Measurements from ENCODE around the gene TMEM132E. TPM values are rescaled to one million over a fixed set of nuclear protein-coding genes. Genes with fewer than 3 reads are reported as not detected.

TMEM132E gene
- total and polyA plus RNA-seq, 2 of the 4 experiments (the other 2 are of a cell fraction): not detected

DNA sequence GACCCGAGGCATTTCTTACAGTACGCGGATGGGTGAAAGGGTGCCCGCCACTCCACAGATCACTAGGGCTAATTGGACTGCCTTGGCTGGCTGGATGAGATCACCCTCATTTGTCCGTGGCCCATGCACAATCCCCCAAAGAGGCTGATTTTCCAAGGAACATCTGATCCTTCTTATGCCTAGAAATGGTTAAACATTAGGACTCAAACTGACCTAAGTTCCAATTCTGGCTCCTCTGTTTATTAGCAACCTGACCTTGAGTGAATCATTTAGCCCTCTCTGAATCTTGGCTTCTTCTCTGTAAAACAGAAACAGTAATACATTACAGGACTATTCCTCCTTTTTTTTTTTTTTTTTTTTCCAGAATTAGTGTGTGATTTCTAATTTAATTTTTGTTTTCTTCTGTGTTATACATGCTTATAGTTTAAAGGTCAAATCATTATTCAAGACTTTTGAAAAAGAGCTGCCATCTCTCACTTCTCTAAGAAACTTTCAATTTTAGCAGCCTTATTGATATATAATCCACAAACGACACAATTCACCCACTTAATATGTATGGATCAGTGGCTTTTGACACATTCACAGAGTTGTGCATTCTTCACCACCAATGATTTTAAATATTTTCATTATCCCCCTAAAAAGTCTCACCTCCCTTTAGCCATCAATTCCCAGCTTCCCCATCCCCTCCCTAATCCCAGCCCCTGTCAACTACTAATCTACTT, 45.4 kb upstream of the TMEM132E start:
- Histone ChIP-seq H3K9me3 (ENCODE audit: control insufficient read depth, insufficient read depth, low read length) (no peaks in the 10 kb centered on the region), H4K91ac (ENCODE audit: insufficient read depth, low read depth, low read length) (no peak overlapping the region), H3K27ac (ENCODE audit: insufficient read depth, low read length) (no peak overlapping the region), H3K4ac (ENCODE audit: low read depth, low read length) (no peak overlapping the region), H3K27me3 (ENCODE audit: control insufficient read depth, insufficient read depth, low read length) (no peaks in the 10 kb centered on the region), H2AK9ac (replicated peaks; ENCODE audit: low read depth, low read length, poor library complexity) (no peak overlapping the region), H3K9me1 (ENCODE audit: insufficient read depth, low read length) (no peaks in the 10 kb centered on the region), H2BK20ac (ENCODE audit: low read depth, low read length) (no peak overlapping the region), H2BK120ac (ENCODE audit: low read depth, low read length) (no peak overlapping the region), H3K4me2 (ENCODE audit: low read depth, low read length) (no peak overlapping the region), H3K36me3 (ENCODE audit: control insufficient read depth, insufficient read depth, low read length) (no peaks in the 10 kb centered on the region), H4K20me1 (ENCODE audit: insufficient read depth, low read length) (no peaks in the 10 kb centered on the region), H2AFZ (replicated peaks; ENCODE audit: low read length, poor library complexity) (no peak overlapping the region), H2AK5ac (ENCODE audit: low read depth, low read length) (no peak overlapping the region), H3K4me1 (ENCODE audit: control insufficient read depth, insufficient read depth, low read length) (no peaks in the 10 kb centered on the region), H2BK5ac (ENCODE audit: low read depth, low read length, poor library complexity, severe bottlenecking) (no peak overlapping the region), H4K5ac (ENCODE audit: low read depth, low read length) (no peak overlapping the region), H3K14ac (replicated peaks; ENCODE audit: low read depth, low read length) (no peak overlapping the region), H3K56ac (ENCODE audit: extremely low read depth, insufficient read depth, low read length) (no peak overlapping the region), H3K23ac (ENCODE audit: low read depth, low read length) (no peak overlapping the region), H3K18ac (ENCODE audit: low read depth, low read length) (no peak overlapping the region), H3K79me1 (ENCODE audit: low read depth in 1 of 2, low read length in 2 of 2) (no peaks in the 10 kb centered on the region), H4K8ac (ENCODE audit: low read depth in 2 of 2, low read length in 2 of 2) (no peak overlapping the region), H3K9ac (ENCODE audit: low read depth, low read length) (no peak overlapping the region), H3K4me3 (ENCODE audit: insufficient read depth, low read depth, low read length) (no peak overlapping the region), H2BK15ac (ENCODE audit: low read depth, low read length) (no peak overlapping the region)
- BruUV-seq (replicated peaks): no TSS peak
- no peak for TF ChIP-seq MAFK (IDR thresholded peaks at IDR 0.05; ENCODE audit: low read depth, low read length)
- no peak for TF ChIP-seq RCOR1 (IDR thresholded peaks at IDR 0.05; ENCODE audit: insufficient replicate concordance, low read length)
- TF ChIP-seq, protein P1, sequence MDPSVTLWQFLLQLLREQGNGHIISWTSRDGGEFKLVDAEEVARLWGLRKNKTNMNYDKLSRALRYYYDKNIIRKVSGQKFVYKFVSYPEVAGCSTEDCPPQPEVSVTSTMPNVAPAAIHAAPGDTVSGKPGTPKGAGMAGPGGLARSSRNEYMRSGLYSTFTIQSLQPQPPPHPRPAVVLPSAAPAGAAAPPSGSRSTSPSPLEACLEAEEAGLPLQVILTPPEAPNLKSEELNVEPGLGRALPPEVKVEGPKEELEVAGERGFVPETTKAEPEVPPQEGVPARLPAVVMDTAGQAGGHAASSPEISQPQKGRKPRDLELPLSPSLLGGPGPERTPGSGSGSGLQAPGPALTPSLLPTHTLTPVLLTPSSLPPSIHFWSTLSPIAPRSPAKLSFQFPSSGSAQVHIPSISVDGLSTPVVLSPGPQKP (IDR thresholded peaks at IDR 0.05; ENCODE audit: borderline replicate concordance, low read depth, low read length): no peak
- in situ Hi-C loops (cut with MboI; ENCODE audit: low sequenced_read_pairs) (no loop called here), intact Hi-C loops (cut with micrococcal nuclease) (no loop called here), dilution Hi-C loops (cut with HindIII; ENCODE audit: low sequenced_read_pairs, unreplicated experiment) (no loop called here)
- no peak for DNase-seq
- CTCF ChIA-PET: interaction anchor here (1.5 kb wide), 1 partner anchor 8 kb away, joined by 3 read pairs; no protein-coding TSS in a partner anchor
- ATAC-seq (ENCODE audit: low read depth): no peak
- WGBS, 2 experiments (ENCODE audit: extremely low coverage in 2 of 2, insufficient read length in 1 of 2): no CpG with 5 or more reads among the region's 6 CpGs
- POLR2A ChIA-PET (ENCODE audit: unreplicated experiment): no interaction called here

Data from IMR-90 (cell line).